ENCODE measurements around the gene HDDC2.
A peak's percentile ranks its signal among the peaks of the same experiment; 100 is the strongest.

The HDDC2 gene

DNA sequence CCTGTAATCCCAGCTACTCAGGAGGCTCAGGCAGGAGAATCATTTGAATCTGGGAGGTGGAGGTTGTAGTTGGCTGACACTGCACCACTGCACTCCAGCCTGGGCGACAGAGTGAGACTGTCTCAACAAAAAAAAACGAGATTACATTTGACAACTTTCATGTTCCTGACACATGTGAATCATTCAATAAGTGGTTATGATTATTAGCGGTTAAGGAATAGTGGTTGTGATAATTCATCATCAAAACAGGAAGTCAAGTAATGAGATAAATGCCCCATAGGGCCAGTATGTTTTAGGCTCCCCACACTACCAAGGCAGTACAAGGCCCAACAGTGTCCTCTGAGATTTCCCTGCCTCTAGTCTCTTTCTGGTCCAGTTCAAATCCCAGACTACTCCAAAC lies 2.5 kb downstream of the HDDC2 start:
- H3K4me1 ChIP-seq = peaks cover 0 to 51% (median 24%) of the 10 kb centered on the region in 4 donors
- H3K27ac ChIP-seq = peak overlapping the region; percentile 5 to 96
- no peak for DNase-seq
- TF ChIP-seq, protein P1, sequence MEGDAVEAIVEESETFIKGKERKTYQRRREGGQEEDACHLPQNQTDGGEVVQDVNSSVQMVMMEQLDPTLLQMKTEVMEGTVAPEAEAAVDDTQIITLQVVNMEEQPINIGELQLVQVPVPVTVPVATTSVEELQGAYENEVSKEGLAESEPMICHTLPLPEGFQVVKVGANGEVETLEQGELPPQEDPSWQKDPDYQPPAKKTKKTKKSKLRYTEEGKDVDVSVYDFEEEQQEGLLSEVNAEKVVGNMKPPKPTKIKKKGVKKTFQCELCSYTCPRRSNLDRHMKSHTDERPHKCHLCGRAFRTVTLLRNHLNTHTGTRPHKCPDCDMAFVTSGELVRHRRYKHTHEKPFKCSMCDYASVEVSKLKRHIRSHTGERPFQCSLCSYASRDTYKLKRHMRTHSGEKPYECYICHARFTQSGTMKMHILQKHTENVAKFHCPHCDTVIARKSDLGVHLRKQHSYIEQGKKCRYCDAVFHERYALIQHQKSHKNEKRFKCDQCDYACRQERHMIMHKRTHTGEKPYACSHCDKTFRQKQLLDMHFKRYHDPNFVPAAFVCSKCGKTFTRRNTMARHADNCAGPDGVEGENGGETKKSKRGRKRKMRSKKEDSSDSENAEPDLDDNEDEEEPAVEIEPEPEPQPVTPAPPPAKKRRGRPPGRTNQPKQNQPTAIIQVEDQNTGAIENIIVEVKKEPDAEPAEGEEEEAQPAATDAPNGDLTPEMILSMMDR (IDR thresholded peaks at IDR 0.05) = no peak
- H3K4me3 ChIP-seq = no peak overlapping the region
- H3K9me3 ChIP-seq = no peaks in the 10 kb centered on the region
- intact Hi-C loops (cut with DNase I; ENCODE audit: low total_unique reads) = no loop called here
- peaks cover 0 to 19% (median 7%) of the 10 kb centered on the region in 3 donors for H3K36me3 ChIP-seq
- no peaks in the 10 kb centered on the region for H3K27me3 ChIP-seq

GRCh38 chr6:125296471-125296870 lies 5.3 kb downstream of the HDDC2 start:
- peaks cover 0 to 33% (median 16%) of the 10 kb centered on the region in 3 donors for H3K36me3 ChIP-seq
- intact Hi-C loops (cut with DNase I; ENCODE audit: low total_unique reads) = no loop called here
- TF ChIP-seq, protein P1 (IDR thresholded peaks at IDR 0.05) = no peak

DNA sequence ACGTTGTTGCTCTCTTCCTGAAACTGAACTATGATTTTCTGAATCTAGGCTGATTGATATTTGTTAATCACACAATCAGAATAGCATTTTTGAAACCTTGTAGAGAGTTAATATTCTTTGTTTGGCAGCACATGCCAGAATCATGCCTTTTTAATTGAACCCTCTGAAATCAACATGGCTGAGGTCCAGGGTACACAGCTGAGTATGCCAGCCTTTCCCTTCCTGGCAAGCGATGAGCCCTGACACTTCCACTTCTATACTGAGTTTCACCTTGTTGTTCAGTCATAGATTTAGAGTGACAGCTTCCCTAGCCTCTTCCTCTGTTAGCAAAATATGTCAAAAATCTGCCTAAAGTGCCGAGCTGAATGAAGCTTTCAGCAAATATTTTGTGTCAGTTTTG lies 6.8 kb downstream of the HDDC2 start:
- Histone ChIP-seq H3K9me3 (no peaks in the 10 kb centered on the region), H3K4me3 (no peak overlapping the region), H3K4me1 (peaks cover 0 to 49% (median 23%) of the 10 kb centered on the region in 4 donors), H3K27ac (peak overlapping the region; percentile 40 to 52), H3K36me3 (peaks cover 0 to 37% (median 21%) of the 10 kb centered on the region in 3 donors), H3K27me3 (no peaks in the 10 kb centered on the region)
- intact Hi-C loops (cut with DNase I; ENCODE audit: low total_unique reads) = no loop called here
- no peak for DNase-seq
- TF ChIP-seq, protein P1 (IDR thresholded peaks at IDR 0.05) = no peak

More at GRCh38 chr6:125296471-125296870, 5.3 kb downstream of the HDDC2 start:
- Histone ChIP-seq H3K27ac (peak overlapping the region; percentile 46 to 52), H3K4me1 (peaks cover 0 to 60% (median 30%) of the 10 kb centered on the region in 4 donors), H3K27me3 (no peaks in the 10 kb centered on the region), H3K4me3 (no peak overlapping the region), H3K9me3 (no peaks in the 10 kb centered on the region)
- no peak for DNase-seq

DNA sequence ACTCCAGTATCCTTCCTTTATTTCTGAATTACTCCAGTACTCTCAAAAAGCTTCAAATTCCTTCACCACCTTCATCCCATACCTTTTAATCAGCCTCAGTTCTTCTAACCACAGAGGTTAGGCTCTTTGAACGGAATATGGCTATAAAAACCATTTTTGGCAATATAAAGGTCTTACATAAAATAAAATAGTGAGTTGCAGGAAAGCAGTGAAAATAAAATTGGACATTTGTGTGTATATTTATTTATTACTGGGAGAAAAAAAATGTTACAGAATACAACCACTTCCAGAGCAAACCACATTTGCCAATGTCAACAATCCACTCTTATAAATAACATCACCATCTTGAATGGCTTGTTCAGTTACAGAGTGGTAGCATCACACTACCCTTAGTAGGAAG lies 7.7 kb downstream of the HDDC2 start:
- Histone ChIP-seq H3K36me3 (peaks cover 0 to 28% (median 21%) of the 10 kb centered on the region in 3 donors), H3K4me3 (no peak overlapping the region), H3K9me3 (no peaks in the 10 kb centered on the region), H3K4me1 (peaks cover 0 to 40% (median 16%) of the 10 kb centered on the region in 4 donors), H3K27me3 (no peaks in the 10 kb centered on the region), H3K27ac (peak overlapping the region; percentile 33 to 52)
- intact Hi-C loops (cut with DNase I; ENCODE audit: low total_unique reads) = no loop called here
- TF ChIP-seq, protein P1 (IDR thresholded peaks at IDR 0.05) = no peak
- no peak for DNase-seq

- no peaks in the 10 kb centered on the region for H3K27me3 ChIP-seq
- TF ChIP-seq, protein P1 (IDR thresholded peaks at IDR 0.05) = no peak
- peak overlapping the region; percentile 33 to 52 for H3K27ac ChIP-seq
- peaks cover 0 to 40% (median 16%) of the 10 kb centered on the region in 4 donors for H3K4me1 ChIP-seq
- no peak overlapping the region for H3K4me3 ChIP-seq
- H3K36me3 ChIP-seq = peaks cover 0 to 26% (median 21%) of the 10 kb centered on the region in 3 donors
- H3K9me3 ChIP-seq = no peaks in the 10 kb centered on the region
- DNase-seq = no peak
- intact Hi-C loops (cut with DNase I; ENCODE audit: low total_unique reads) = no loop called here
Observed at GRCh38 chr6:125293587-125293986, 8.2 kb downstream of the HDDC2 start.

DNA sequence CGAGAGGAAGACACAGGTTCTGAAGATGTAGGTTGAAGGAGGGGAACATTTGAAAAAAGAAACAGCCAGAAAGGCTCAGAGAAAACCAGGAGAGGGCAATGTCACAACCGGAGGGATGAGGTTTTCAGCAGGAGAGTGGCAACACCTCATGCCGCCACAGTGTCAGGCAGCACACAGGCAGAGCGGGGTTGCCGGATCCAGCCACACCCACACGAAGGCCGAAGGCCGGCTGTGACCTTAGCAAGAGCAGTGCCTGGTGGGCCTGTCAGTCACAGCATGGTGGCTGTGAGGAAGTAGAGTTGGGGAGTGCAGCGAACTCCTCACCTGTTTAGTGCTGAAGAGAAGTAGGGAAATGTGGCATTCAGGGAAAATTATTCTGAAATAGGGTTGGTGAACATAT lies 14.0 kb downstream of the HDDC2 start:
- intact Hi-C loops (cut with DNase I; ENCODE audit: low total_unique reads) = no loop called here
- peaks cover 6 to 51% (median 50%) of the 10 kb centered on the region in 3 donors for H3K36me3 ChIP-seq
- H3K9me3 ChIP-seq = no peaks in the 10 kb centered on the region
- DNase-seq = no peak
- TF ChIP-seq, protein P1 (IDR thresholded peaks at IDR 0.05) = no peak
- no peak overlapping the region for H3K4me3 ChIP-seq
- no peaks in the 10 kb centered on the region for H3K27me3 ChIP-seq
- no peaks in the 10 kb centered on the region for H3K4me1 ChIP-seq
- no peak overlapping the region for H3K27ac ChIP-seq
